HepG2 (cell line): ENCODE measurements around the gene AFDN. TPM values are rescaled to one million over a fixed set of nuclear protein-coding genes. Genes with fewer than 3 reads are reported as not detected.

Experiments
- FOXM1 ChIP-seq: sonication (generic); formaldehyde crosslinking; IDR thresholded peaks from 2 replicates; pipeline ENCODE4 v1.5.0; 2020; ENCODE audit warnings: missing genetic modification reagents
- HIVEP1 ChIP-seq: sonication (generic); formaldehyde crosslinking; IDR thresholded peaks from 2 replicates; pipeline ENCODE4 v1.4.0; 2020; ENCODE audit warnings: mild to moderate bottlenecking, missing genetic modification reagents
- NFKB2 ChIP-seq: sonication (generic); formaldehyde crosslinking; IDR thresholded peaks from 2 replicates; pipeline ENCODE4 v1.4.0; 2020; ENCODE audit warnings: missing genetic modification reagents, borderline replicate concordance
- NFYB ChIP-seq: sonication (generic); formaldehyde crosslinking; IDR thresholded peaks from 2 replicates; pipeline ENCODE4 v1.4.0; 2020; ENCODE audit warnings: missing genetic modification reagents
- PAWR ChIP-seq: sonication (generic); formaldehyde crosslinking; IDR thresholded peaks from 2 replicates; pipeline ENCODE4 v1.4.0; 2020; ENCODE audit warnings: missing genetic modification reagents, mild to moderate bottlenecking, borderline replicate concordance
- SSRP1 ChIP-seq: IDR thresholded peaks from 2 replicates; pipeline ENCODE4 v1.6.1; 2016; ENCODE audit warnings: control low read depth
- ZNF264 ChIP-seq: sonication (generic); formaldehyde crosslinking; IDR thresholded peaks from 2 replicates; pipeline ENCODE4 v1.4.0; 2020; ENCODE audit warnings: missing genetic modification reagents
- ZNF543 ChIP-seq: sonication (generic); formaldehyde crosslinking; IDR thresholded peaks from 2 replicates; pipeline ENCODE4 v1.4.0; 2020; ENCODE audit warnings: mild to moderate bottlenecking, missing genetic modification reagents
- ZNF672 ChIP-seq: sonication (generic); formaldehyde crosslinking; IDR thresholded peaks from 2 replicates; pipeline ENCODE4 v1.8.1; 2022; ENCODE audit warnings: missing genetic modification reagents
- ZNF841 ChIP-seq: sonication (generic); formaldehyde crosslinking; IDR thresholded peaks from 2 replicates; pipeline ENCODE4 v1.8.1; 2023; ENCODE audit warnings: missing genetic modification reagents, borderline replicate concordance
- polyA plus RNA-seq, 8 experiments: library from polyadenylated mRNA; depleted of rRNA in 3 of 8; stranded (reverse) in 7 of 8; unstranded in 1 of 8; fragments of >200 nt; fragmentation: Illumina TruSeq in 4 of 8; extraction: Trizol in 4 of 8; gene quantifications; 2 replicates each; pipeline versions ENCODE4 v1.2.1 to v1.2.3, GENCODE V29; 2011 to 2016; ENCODE audit warnings: low read depth in 4 of 8, missing spikeins in 1 of 8, mixed read lengths in 1 of 8; ENCODE audit not compliant: insufficient read depth in 1 of 8
- total RNA-seq, 5 experiments: library from RNA; depleted of rRNA; stranded (reverse); fragments of >200 nt; fragmentation: Illumina TruSeq; extraction: Trizol; gene quantifications; 2 replicates each; pipeline ENCODE4 v1.2.3, GENCODE V29; 2016; ENCODE audit warnings: low read depth in 1 of 5
- TF ChIP-seq, protein P1 (sequence below): sonication (generic); formaldehyde crosslinking; IDR thresholded peaks from 2 replicates; pipeline ENCODE4 v1.4.0; 2020; ENCODE audit warnings: mild to moderate bottlenecking, missing genetic modification reagents
- TF ChIP-seq, protein P2 (sequence below): sonication (generic); formaldehyde crosslinking; IDR thresholded peaks from 2 replicates; pipeline ENCODE4 v1.4.0; 2020; ENCODE audit warnings: missing genetic modification reagents
- TF ChIP-seq, protein P3 (sequence below): sonication (generic); formaldehyde crosslinking; IDR thresholded peaks from 2 replicates; pipeline ENCODE4 v1.4.0; 2020; ENCODE audit warnings: missing genetic modification reagents, mild to moderate bottlenecking, borderline replicate concordance
- TF ChIP-seq, protein P4 (sequence below): fragments of 450-650 bp; IDR thresholded peaks from 2 replicates; pipeline ENCODE4 v1.6.1; 2016
- TF ChIP-seq, protein P5 (sequence below): IDR thresholded peaks from 2 replicates; pipeline ENCODE4 v1.6.1; 2016
- TF ChIP-seq, protein P6 (sequence below): sonication (generic); formaldehyde crosslinking; IDR thresholded peaks from 2 replicates; pipeline ENCODE4 v1.8.1; 2023; ENCODE audit warnings: missing genetic modification reagents, mild to moderate bottlenecking, borderline replicate concordance
- TF ChIP-seq, protein P7 (sequence below): IDR thresholded peaks from 2 replicates; pipeline ENCODE4 v1.6.1; 2016; ENCODE audit warnings: missing compliant biosample characterization, missing genetic modification reagents, borderline replicate concordance
- TF ChIP-seq, protein P8 (sequence below): IDR thresholded peaks from 2 replicates; pipeline ENCODE4 v1.6.1; 2016; ENCODE audit warnings: missing biosample characterization, missing genetic modification reagents, low read depth

Gene AFDN
- total and polyA plus RNA-seq, 2 of the 13 experiments (the other 11 are each of a cell fraction or from before 2014, with no cell fraction given), result 136 to 151 TPM

DNA sequence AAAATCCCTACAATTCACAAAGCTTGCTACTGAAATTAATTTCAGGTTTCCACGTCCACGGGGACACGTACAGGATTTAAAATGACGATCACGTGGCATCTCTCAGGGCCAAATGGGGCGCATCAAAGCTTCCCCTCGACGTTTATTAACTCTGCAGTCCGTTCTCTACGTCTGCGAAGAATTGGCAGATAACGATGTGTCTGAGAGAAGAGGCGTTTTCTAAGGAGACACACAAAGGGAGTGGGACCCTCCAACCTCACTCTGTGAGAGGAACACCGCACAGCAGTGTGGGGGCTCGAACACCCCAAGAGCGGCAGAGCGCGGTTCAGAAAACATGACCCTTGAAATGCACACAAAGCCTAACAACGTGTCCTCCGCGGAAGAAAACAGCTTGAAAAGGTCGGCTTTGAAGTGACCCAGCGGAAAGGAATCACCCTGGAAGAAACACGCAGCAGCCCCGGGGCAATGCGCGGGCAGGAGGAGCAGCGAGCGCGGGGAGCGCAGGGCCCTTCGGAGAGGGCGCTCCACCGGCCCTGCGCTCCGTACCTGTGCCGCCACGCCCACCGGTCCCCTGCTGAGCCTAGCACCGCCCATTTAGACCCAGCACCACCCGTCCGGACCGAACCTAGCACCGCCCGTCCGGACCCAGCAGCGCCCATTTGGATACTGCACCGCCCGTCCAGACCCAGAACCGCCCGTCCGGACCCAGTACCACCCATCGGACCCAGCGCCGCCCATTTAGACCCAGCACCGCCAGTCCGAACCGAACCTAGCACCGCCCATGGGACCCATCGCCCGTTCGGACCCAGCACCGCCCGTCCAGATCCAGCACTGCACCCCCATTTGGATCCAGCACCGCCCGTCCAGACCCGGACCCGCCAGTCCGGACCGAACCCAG is 1.1 kb upstream of the AFDN start (continued):
- TF ChIP-seq, protein P1, sequence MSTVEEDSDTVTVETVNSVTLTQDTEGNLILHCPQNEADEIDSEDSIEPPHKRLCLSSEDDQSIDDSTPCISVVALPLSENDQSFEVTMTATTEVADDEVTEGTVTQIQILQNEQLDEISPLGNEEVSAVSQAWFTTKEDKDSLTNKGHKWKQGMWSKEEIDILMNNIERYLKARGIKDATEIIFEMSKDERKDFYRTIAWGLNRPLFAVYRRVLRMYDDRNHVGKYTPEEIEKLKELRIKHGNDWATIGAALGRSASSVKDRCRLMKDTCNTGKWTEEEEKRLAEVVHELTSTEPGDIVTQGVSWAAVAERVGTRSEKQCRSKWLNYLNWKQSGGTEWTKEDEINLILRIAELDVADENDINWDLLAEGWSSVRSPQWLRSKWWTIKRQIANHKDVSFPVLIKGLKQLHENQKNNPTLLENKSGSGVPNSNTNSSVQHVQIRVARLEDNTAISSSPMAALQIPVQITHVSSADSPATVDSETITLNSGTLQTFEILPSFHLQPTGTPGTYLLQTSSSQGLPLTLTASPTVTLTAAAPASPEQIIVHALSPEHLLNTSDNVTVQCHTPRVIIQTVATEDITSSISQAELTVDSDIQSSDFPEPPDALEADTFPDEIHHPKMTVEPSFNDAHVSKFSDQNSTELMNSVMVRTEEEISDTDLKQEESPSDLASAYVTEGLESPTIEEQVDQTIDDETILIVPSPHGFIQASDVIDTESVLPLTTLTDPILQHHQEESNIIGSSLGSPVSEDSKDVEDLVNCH, result no peak
- no peak for TF ChIP-seq ZNF543
- no peak for TF ChIP-seq NFYB (CRISPR knock-in tag)
- TF ChIP-seq FOXM1 (CRISPR knock-in tag), result no peak
- no peak for TF ChIP-seq SSRP1
- TF ChIP-seq, protein P2, sequence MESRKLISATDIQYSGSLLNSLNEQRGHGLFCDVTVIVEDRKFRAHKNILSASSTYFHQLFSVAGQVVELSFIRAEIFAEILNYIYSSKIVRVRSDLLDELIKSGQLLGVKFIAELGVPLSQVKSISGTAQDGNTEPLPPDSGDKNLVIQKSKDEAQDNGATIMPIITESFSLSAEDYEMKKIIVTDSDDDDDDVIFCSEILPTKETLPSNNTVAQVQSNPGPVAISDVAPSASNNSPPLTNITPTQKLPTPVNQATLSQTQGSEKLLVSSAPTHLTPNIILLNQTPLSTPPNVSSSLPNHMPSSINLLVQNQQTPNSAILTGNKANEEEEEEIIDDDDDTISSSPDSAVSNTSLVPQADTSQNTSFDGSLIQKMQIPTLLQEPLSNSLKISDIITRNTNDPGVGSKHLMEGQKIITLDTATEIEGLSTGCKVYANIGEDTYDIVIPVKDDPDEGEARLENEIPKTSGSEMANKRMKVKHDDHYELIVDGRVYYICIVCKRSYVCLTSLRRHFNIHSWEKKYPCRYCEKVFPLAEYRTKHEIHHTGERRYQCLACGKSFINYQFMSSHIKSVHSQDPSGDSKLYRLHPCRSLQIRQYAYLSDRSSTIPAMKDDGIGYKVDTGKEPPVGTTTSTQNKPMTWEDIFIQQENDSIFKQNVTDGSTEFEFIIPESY (CRISPR knock-in tag), result peak; percentile 63; the same call in 1 of the 2 replicates
- TF ChIP-seq, protein P3, sequence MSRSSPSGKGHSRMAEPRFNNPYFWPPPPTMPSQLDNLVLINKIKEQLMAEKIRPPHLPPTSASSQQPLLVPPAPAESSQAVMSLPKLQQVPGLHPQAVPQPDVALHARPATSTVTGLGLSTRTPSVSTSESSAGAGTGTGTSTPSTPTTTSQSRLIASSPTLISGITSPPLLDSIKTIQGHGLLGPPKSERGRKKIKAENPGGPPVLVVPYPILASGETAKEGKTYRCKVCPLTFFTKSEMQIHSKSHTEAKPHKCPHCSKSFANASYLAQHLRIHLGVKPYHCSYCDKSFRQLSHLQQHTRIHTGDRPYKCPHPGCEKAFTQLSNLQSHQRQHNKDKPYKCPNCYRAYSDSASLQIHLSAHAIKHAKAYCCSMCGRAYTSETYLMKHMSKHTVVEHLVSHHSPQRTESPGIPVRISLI (CRISPR knock-in tag), result no peak
- TF ChIP-seq ZNF672 (CRISPR knock-in tag), result no peak
- TF ChIP-seq, protein P4, sequence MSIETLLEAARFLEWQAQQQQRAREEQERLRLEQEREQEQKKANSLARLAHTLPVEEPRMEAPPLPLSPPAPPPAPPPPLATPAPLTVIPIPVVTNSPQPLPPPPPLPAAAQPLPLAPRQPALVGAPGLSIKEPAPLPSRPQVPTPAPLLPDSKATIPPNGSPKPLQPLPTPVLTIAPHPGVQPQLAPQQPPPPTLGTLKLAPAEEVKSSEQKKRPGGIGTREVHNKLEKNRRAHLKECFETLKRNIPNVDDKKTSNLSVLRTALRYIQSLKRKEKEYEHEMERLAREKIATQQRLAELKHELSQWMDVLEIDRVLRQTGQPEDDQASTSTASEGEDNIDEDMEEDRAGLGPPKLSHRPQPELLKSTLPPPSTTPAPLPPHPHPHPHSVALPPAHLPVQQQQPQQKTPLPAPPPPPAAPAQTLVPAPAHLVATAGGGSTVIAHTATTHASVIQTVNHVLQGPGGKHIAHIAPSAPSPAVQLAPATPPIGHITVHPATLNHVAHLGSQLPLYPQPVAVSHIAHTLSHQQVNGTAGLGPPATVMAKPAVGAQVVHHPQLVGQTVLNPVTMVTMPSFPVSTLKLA, result no peak
- TF ChIP-seq ZNF841, result no peak
- TF ChIP-seq, protein P5, sequence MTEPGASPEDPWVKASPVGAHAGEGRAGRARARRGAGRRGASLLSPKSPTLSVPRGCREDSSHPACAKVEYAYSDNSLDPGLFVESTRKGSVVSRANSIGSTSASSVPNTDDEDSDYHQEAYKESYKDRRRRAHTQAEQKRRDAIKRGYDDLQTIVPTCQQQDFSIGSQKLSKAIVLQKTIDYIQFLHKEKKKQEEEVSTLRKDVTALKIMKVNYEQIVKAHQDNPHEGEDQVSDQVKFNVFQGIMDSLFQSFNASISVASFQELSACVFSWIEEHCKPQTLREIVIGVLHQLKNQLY (CRISPR knock-in tag), result no peak
- TF ChIP-seq, protein P6, sequence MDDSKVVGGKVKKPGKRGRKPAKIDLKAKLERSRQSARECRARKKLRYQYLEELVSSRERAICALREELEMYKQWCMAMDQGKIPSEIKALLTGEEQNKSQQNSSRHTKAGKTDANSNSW, result no peak
- TF ChIP-seq NFKB2, result no peak; the same call in 1 of the 2 replicates
- TF ChIP-seq, protein P7, sequence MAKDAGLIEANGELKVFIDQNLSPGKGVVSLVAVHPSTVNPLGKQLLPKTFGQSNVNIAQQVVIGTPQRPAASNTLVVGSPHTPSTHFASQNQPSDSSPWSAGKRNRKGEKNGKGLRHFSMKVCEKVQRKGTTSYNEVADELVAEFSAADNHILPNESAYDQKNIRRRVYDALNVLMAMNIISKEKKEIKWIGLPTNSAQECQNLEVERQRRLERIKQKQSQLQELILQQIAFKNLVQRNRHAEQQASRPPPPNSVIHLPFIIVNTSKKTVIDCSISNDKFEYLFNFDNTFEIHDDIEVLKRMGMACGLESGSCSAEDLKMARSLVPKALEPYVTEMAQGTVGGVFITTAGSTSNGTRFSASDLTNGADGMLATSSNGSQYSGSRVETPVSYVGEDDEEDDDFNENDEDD (CRISPR knock-in tag), result 0 out of 2 replicates have a peak, but pooled peaks have one; percentile 19
- TF ChIP-seq, protein P8, sequence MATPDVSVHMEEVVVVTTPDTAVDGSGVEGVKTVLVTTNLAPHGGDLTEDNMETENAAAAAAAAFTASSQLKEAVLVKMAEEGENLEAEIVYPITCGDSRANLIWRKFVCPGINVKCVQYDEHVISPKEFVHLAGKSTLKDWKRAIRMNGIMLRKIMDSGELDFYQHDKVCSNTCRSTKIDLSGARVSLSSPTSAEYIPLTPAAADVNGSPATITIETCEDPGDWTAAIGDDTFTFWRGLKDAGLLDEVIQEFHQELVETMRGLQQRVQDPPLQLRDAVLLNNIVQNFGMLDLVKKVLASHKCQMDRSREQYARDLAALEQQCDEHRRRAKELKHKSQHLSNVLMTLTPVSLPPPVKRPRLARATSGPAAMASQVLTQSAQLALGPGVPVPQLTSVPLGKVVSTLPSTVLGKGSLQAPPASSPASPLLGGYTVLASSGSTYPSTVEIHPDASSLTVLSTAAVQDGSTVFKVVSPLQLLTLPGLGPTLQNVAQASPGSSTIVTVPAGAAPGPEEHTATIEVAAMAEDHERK (CRISPR knock-in tag), result no peak
- TF ChIP-seq ZNF264 (CRISPR knock-in tag), result no peak
- TF ChIP-seq PAWR (CRISPR knock-in tag), result no peak
- TF ChIP-seq HIVEP1 (CRISPR knock-in tag), result no peak
